ENCODE measurements around the gene OPRM1. TPM values are rescaled to one million over a fixed set of nuclear protein-coding genes. Genes with fewer than 3 reads are reported as not detected.

Gene OPRM1
- total RNA-seq, 1 experiment from 2014 or later = not detected

GRCh38 chr6:154187714-154188113 lies 148.7 kb downstream of the OPRM1 start:
- no peaks in the 10 kb centered on the region; the same call in 1 of the 2 replicates for H3K27me3 Mint-ChIP-seq (ENCODE audit: low read depth)
- no peak for TF ChIP-seq CTCF (conservative IDR thresholded peaks at IDR 0.05)

More at GRCh38 chr6:154187714-154188113, 148.7 kb downstream of the OPRM1 start:
- Mint-ChIP-seq H3K4me3 (no peak overlapping the region), H3K4me1 (no peaks in the 10 kb centered on the region), H3K36me3 (ENCODE audit: insufficient read depth in 1 of 3, low read depth in 3 of 3) (no peaks in the 10 kb centered on the region; a peak in 1 of 7 replicates), H3K27ac (no peak overlapping the region), H3K9me3 (peaks cover under 1% of the 10 kb centered on the region in 2 experiments; a peak in 1 of 5 replicates)
- Histone ChIP-seq H3K4ac (ENCODE audit: low read depth, low read length) (no peak overlapping the region), H3K4me2 (ENCODE audit: insufficient read depth, insufficient read length, low read length) (no peak overlapping the region), H3K79me1 (ENCODE audit: insufficient read depth, low read depth, low read length, poor library complexity, severe bottlenecking) (no peaks in the 10 kb centered on the region), H3K56ac (ENCODE audit: insufficient read length, low read depth, low read length) (no peak overlapping the region), H2BK15ac (ENCODE audit: low read depth, low read length) (no peak overlapping the region), H3K27ac (ENCODE audit: insufficient read length, low read depth, low read length) (no peak overlapping the region), H3K23ac (ENCODE audit: insufficient read length, low read depth, low read length) (no peak overlapping the region), H3T11ph (ENCODE audit: low read length) (no peak overlapping the region), H2AFZ (ENCODE audit: low read length) (no peak overlapping the region), H2BK5ac (ENCODE audit: insufficient read length, low read length) (no peak overlapping the region), H3K23me2 (ENCODE audit: insufficient read length, low read depth, low read length, poor library complexity, severe bottlenecking) (no peaks in the 10 kb centered on the region), H3K79me2 (ENCODE audit: insufficient read depth, low read length) (no peaks in the 10 kb centered on the region), H4K91ac (ENCODE audit: insufficient read length, low read depth, low read length) (no peak overlapping the region), H4K5ac (ENCODE audit: insufficient read length, low read depth, low read length) (no peak overlapping the region), H3K27me3 (ENCODE audit: insufficient read depth, low read length) (no peaks in the 10 kb centered on the region), H2BK120ac (ENCODE audit: low read depth, low read length, poor library complexity, severe bottlenecking) (no peak overlapping the region), H3K9ac (ENCODE audit: extremely low read depth, insufficient read length, low read length) (no peak overlapping the region), H3K4me1 (ENCODE audit: insufficient read depth, low read length) (no peaks in the 10 kb centered on the region), H2BK12ac (ENCODE audit: insufficient read length, low read depth, low read length) (no peak overlapping the region), H3K18ac (ENCODE audit: insufficient read length, low read depth, low read length) (no peak overlapping the region), H4K8ac (replicated peaks; ENCODE audit: insufficient read length, low read depth, low read length) (no peak overlapping the region), H2BK20ac (ENCODE audit: low read depth, low read length, poor library complexity, severe bottlenecking) (no peak overlapping the region), H3K9me3 (ENCODE audit: control insufficient read depth, low read depth, low read length) (no peaks in the 10 kb centered on the region), H4K20me1 (ENCODE audit: control insufficient read depth, insufficient read depth, insufficient read length) (no peaks in the 10 kb centered on the region), H2AK5ac (ENCODE audit: insufficient read length, low read length) (no peak overlapping the region), H3K14ac (ENCODE audit: insufficient read depth, low read length) (no peak overlapping the region)
- no peak for DNase-seq

All from H9 (cell line).